ENCODE results near the gene PRKAG2.

GRCh38 chr7:151820491-151821105 is 56.3 kb downstream of the PRKAG2 start:
- no peak for TF ChIP-seq CTCF (IDR thresholded peaks at IDR 0.05; ENCODE audit: low read depth, low read length, poor library complexity, severe bottlenecking)
- no peak for TF ChIP-seq EZH2phosphoT487 (IDR thresholded peaks at IDR 0.05; ENCODE audit: borderline replicate concordance, low read length)

Measured in DOHH2 (cell line).